H1 (cell line): ENCODE data around the gene SLC39A11. TPM values are rescaled to one million over a fixed set of nuclear protein-coding genes. Genes with fewer than 3 reads are reported as not detected.

ENCODE experiments used
- CHD2 ChIP-seq: IDR thresholded peaks from 2 replicates; pipeline ENCODE4 v1.6.1; 2012; ENCODE audit warnings: low read length, improper control_type of control experiment
- CTBP2 ChIP-seq: IDR thresholded peaks from 2 replicates; pipeline ENCODE4 v1.7.0; 2011; ENCODE audit warnings: borderline replicate concordance, mild to moderate bottlenecking, moderate library complexity, mixed read lengths, low read length; ENCODE audit not compliant: insufficient read depth, insufficient read length
- CTCF ChIP-seq, 3 experiments: IDR thresholded peaks; 1 replicate in 2 of 3; 2 replicates in 1 of 3; pipeline versions ENCODE4 v1.5.1 to v1.6.1; 2011; ENCODE audit warnings: low read length in 3 of 3, mild to moderate bottlenecking in 3 of 3, inconsistent platforms in 2 of 3, low read depth in 1 of 3, moderate library complexity in 1 of 3; ENCODE audit not compliant: insufficient read depth in 1 of 3; ENCODE audit errors: control extremely low read depth in 1 of 3
- KDM1A ChIP-seq: fragments of 200-600, 300-600 bp; sonication (generic); IDR thresholded peaks from 2 replicates; pipeline ENCODE4 v1.7.1; 2016; ENCODE audit warnings: mild to moderate bottlenecking, low read length, borderline replicate concordance
- RAD21 ChIP-seq, 2 experiments: IDR thresholded peaks in 1 of 2; conservative IDR thresholded peaks in 1 of 2; 2 replicates each; pipeline ENCODE4 v1.6.1; 2011; ENCODE audit warnings: low read depth in 2 of 2, low read length in 2 of 2, improper control_type of control experiment in 1 of 2, inconsistent platforms in 1 of 2, mild to moderate bottlenecking in 1 of 2, moderate library complexity in 1 of 2
- polyA plus RNA-seq, 7 experiments: library from polyadenylated mRNA; depleted of rRNA in 3 of 7; stranded (reverse) in 5 of 7; unstranded in 2 of 7; fragments of >200 nt in 5 of 7; fragments of 200-250 nt in 2 of 7; gene quantifications; 1 replicate in 5 of 7; 2 replicates in 1 of 7; 4 replicates in 1 of 7; pipeline versions ENCODE4 v1.2.1 to v1.2.3, GENCODE V29; 2011 to 2013; ENCODE audit warnings: missing spikeins in 2 of 7, mixed read lengths in 2 of 7
- total RNA-seq: library from RNA; stranded (reverse); fragmentation: NEBNext Ultra II Directional; extraction: Animal tissue kit (Norgen Biotek cat#: 25700); gene quantifications from 2 replicates; pipeline ENCODE4 v1.2.1, GENCODE V29; 2021

The SLC39A11 gene
- total and polyA plus RNA-seq, 2 of the 8 experiments (the other 6 are each of a cell fraction or from before 2014, with no cell fraction given) = 12.2 to 19.6 TPM

DNA sequence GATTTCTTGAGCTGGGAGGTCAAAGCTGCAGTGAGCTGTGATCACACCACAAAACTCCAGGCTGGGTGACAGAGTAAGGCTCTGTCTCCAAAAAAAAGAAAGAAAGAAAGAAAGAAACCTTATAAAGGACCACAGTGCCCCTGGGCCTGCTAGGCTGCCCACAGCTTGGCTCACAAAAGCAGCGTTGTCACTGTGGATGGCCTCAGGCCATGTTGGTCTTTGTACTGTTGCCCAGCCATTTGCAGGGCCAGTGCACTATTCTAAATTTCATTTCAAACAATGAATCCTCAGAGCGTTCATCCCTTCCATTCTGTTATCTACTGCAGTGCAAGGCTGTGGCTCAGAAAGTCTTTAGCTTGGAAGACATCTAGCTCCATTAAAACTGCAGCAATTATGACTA lies 208.4 kb downstream of the SLC39A11 start (continued):
- TF ChIP-seq CTBP2 = no peak
- no peak for TF ChIP-seq CTCF (IDR thresholded peaks at IDR 0.05; ENCODE audit: control extremely low read depth in 1 of 3, insufficient read depth in 1 of 3, low read depth in 1 of 3, low read length in 3 of 3)
- TF ChIP-seq RAD21 (IDR thresholded peaks at IDR 0.05 in 1 of 2, conservative IDR thresholded peaks at IDR 0.05 in 1 of 2; ENCODE audit: low read depth in 2 of 2, low read length in 2 of 2) = no peak
- TF ChIP-seq CHD2 = no peak
- TF ChIP-seq KDM1A = no peak
